Activated CD4-positive, alpha-beta T cell treated with anti-CD3 and anti-CD28 coated beads, Interleukin-2, amount 50 U/mL, for 48 hours (primary cell): ENCODE results near the gene MROH8.

Experiments
- DNase-seq, 2 experiments: peaks; one replicate each; pipeline ENCODE4 v3.0.0-alpha.2; 2020

The MROH8 gene

GRCh38 chr20:37198932-37199660 lies 19.7 kb upstream of the MROH8 start:
- no peak for DNase-seq

GRCh38 chr20:37194621-37195417 lies 15.5 kb upstream of the MROH8 start:
- DNase-seq, result no peak

- no peak for DNase-seq
These were observed 14.5 kb upstream of the MROH8 start for GRCh38 chr20:37193821-37194220.

- no peak for DNase-seq
These were observed 13.9 kb upstream of the MROH8 start for GRCh38 chr20:37193226-37193625.

GRCh38 chr20:37192137-37192854 lies 12.9 kb upstream of the MROH8 start:
- DNase-seq, result peak; percentile 74 to 79

- no peak for DNase-seq
These were observed 11.2 kb upstream of the MROH8 start for GRCh38 chr20:37190354-37191112.

DNA sequence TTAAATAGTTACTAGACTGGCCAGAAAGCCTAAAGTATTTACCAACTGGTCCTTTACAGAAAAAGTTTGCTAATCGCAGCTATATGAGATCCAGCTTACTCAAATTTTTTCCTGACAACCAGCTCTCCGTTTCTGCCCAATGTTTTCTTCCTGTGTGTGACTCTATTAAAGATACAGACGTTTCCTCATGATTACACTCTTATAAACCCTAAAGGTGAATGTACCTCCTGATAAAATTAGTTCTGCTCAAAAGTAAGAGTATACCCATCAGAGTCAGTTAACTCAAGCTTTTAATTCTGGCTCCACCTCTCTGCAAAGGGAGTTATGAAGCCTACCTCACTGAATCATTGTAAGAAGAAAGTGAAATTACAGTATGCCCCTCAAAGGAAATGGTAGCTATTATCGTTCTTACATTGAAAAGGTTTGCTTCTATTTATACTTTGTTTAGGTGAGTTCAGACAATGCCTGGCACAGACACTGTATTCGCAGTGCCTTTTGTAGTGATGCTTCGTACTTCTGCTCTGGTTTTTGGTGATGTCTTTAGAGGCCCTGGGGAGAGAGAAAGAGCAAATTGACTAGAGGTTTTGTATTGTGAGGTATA lies 10.2 kb upstream of the MROH8 start:
- DNase-seq, result no peak

GRCh38 chr20:37188787-37189186 lies 9.4 kb upstream of the MROH8 start:
- DNase-seq, result no peak

- no peak for DNase-seq
These were observed 6.3 kb upstream of the MROH8 start for GRCh38 chr20:37185686-37186085.

DNA sequence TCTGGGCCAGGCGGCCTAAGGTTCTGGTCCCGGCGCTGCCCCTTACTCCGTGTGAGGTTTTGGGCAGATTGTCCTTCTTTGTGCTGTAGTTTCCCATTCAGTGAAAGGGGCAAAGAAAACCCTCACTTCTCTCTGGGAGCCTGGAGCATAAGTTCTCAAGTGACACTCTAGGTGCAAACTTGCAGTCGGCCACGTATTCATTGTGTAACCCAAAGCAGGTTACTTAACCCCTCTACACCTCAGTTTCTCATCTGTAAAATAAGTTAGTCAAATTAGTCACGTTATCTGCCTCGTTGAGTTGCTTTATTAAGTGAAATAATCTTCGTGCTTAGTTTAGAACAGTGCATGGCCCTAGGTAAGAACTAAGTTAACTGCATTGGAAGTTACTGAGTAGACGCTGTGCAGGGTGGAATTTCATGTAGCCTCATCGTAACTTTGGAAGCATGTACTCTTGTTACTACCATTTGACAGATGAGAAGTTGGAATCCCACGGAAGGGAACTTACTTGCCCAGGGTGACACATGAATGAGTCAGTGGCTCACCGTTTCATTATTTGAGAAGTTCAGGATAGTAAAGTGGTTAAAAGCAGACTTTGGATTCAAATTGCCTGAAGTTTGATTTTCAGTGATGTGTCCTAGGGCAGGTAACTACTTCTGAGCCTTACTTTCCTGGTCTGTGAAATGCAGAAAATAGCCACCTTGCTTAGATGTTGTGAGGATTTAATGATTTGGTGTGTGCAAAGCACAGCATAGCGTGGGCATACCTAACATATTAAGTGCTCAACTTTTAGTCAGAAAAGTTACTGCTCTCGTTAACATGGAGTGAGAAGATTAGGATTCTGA lies 556 bp upstream of the MROH8 start:
- DNase-seq, result peak in 1 of 2 experiments; percentile 19

- DNase-seq, result no peak
These were observed 6.5 kb downstream of the MROH8 start for GRCh38 chr20:37172836-37173235.

GRCh38 chr20:37166867-37167266 lies 12.5 kb downstream of the MROH8 start:
- no peak for DNase-seq

DNA sequence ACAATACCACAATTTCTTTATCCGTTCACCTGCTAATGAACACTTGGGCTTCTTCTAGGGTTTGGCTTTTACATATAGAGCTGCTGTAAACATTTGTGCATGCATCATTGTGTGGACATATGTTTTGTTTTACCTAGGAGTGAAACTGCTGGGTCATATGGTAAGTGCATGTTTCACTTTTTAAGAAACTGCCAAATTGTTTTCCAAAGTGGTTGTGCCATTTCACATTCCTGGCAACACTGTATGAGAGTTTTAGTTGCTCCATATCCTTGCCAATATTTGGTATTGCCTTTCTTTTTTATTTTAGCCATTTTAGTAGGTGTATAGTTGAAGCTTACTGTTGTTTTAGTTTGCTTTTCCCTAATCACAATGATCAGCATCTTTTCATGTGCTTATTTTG lies 14.3 kb downstream of the MROH8 start:
- DNase-seq, result no peak

DNA sequence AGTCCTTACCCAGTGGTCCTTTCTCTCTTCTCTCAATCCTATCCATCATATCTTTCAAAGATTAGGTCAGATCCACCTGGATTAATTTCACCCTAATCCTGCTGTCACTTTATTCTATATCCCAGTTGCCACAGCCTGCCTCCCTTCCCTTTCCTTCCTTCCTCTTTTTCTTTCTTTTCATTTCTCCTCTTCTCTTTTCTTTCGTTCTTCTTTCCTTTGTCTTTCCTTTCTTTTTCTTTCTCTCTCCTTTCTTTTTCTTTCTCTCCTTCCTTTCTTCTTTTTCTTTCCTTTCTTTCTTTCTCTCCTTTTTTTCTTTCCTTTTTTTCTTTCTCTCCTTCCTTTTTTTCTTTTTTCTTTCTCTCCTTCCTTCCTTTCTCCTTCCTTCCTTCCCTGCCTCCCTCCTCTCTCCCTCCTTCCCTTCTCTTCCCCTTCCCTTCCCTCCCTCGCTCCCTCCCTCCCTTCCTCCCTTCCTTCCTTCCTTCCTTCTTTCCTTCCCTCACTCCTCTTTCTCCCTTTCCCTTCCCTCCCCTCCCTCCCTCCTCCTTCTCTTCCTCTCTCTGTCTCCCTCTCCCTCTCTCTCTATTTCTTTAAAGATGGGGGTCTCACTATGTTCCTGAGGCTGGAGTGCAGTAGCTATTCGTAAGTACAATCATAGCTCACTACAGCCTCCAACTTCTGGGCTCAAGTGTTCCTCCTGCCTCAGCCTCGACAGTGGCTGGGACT lies 15.4 kb downstream of the MROH8 start:
- no peak for DNase-seq

DNA sequence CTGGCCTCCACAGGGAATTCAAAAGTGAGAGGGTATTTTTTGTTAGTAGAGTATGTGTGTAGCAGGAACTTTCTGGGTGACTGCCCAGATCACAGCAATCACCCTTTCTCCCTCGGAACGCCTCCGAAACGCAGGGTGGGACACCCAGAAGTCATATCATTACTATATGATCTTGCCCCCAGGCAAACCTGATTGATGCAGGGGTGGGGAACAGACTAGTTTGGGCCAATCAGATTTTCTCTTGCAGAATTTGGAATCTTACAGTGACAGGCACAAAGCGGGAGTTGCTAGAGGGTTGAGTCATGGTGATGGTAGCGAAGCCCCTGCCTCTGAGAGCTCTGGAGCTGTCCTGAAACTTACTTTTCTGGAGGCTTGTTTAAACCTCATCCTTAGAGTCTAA lies 16.7 kb downstream of the MROH8 start:
- DNase-seq, result no peak

GRCh38 chr20:37161830-37162549 lies 17.4 kb downstream of the MROH8 start:
- no peak for DNase-seq

GRCh38 chr20:37160683-37161082 lies 18.7 kb downstream of the MROH8 start:
- no peak for DNase-seq

DNA sequence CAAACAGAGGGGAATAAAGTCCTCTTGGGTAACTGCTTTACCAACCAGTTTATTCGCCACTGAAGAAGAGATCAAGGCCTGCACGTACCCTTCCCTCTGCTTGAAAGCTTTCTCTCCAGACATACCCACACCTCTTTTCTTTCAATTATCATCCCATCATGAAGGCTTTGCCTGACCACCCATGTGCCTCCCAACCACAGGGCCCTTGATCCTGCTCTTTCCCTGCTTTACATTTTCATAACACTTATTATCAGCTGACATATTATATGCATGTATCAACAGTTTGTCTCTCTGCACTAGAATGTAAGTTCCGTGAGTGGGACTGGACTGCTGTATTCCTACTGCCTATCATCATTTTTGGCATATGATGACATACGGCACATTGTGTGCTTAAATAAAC lies 21.1 kb downstream of the MROH8 start:
- DNase-seq, result no peak

DNA sequence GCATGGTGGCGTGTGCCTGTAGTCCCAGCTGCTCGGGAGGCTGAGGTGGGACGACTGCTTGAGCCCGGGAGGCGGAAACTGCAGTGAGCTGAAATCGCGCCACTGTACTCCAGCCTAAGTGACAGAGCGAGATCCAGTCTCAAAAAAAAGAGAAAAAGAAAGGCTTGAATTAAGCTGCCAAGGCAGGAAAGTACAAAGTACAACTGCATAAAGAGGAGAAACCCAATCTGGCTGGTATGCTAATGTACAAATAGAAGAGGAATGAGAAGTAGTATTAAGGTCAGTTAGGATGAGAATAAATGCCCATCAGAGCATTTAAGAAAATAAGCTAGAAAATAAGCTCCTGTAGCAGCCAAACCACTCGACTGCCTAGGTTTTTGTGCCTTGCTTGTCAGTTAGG lies 23.4 kb downstream of the MROH8 start:
- no peak for DNase-seq

GRCh38 chr20:37154684-37155298 lies 24.6 kb downstream of the MROH8 start:
- no peak for DNase-seq
